Neural progenitor cell (in vitro differentiated cells): ENCODE measurements around the gene TBC1D4. TPM values are rescaled to one million over a fixed set of nuclear protein-coding genes. Genes with fewer than 3 reads are reported as not detected.

ENCODE experiments used
- DNase-seq: peaks from one replicate; pipeline ENCODE4 v3.0.0-alpha.2; 2016; ENCODE audit warnings: low spot score
- H2AFZ ChIP-seq: fragments of 200-600 bp; sonication (generic); replicated peaks from 2 replicates; pipeline ENCODE4 v1.6.1; 2016; ENCODE audit warnings: antibody characterized with exemption
- H3F3A ChIP-seq: fragments of 200-600 bp; sonication (generic); 2 replicates; pipeline ENCODE4 v1.6.1; 2016; ENCODE audit warnings: antibody characterized with exemption, low read depth
- H3K27ac ChIP-seq: fragments of 200-600 bp; sonication (generic); 2 replicates; pipeline ENCODE4 v1.5.1; 2016; ENCODE audit warnings: mild to moderate bottlenecking
- H3K27me3 ChIP-seq: fragments of 200-600 bp; sonication (generic); 2 replicates; pipeline ENCODE4 v1.6.1; 2016; ENCODE audit warnings: mild to moderate bottlenecking, moderate library complexity
- H3K36me3 ChIP-seq: fragments of 200-600 bp; sonication (generic); 2 replicates; pipeline ENCODE4 v1.5.1; 2016
- H3K4me1 ChIP-seq: fragments of 200-600 bp; sonication (generic); 2 replicates; pipeline ENCODE4 v1.6.1; 2016; ENCODE audit warnings: mixed run types
- H3K4me2 ChIP-seq: fragments of 200-600 bp; sonication (generic); 2 replicates; pipeline ENCODE4 v1.6.1; 2016
- H3K4me3 ChIP-seq: fragments of 200-600 bp; sonication (generic); 2 replicates; pipeline ENCODE4 v1.5.1; 2016
- H3K79me2 ChIP-seq: fragments of 200-600 bp; sonication (generic); 2 replicates; pipeline ENCODE4 v1.6.1; 2016; ENCODE audit warnings: low read depth
- H3K9ac ChIP-seq: fragments of 200-600 bp; sonication (generic); 2 replicates; pipeline ENCODE4 v1.6.1; 2016
- H3K9me3 ChIP-seq: fragments of 200-600 bp; sonication (generic); 2 replicates; pipeline ENCODE4 v1.5.1; 2016; ENCODE audit warnings: low read depth
- H4K20me1 ChIP-seq: fragments of 200-600 bp; sonication (generic); 2 replicates; pipeline ENCODE4 v1.6.1; 2016; ENCODE audit warnings: low read depth
- H3K27ac Mint-ChIP-seq: 3 replicates; pipeline ENCODE4 v1.8.0; 2021; ENCODE audit warnings: mixed read lengths
- H3K27me3 Mint-ChIP-seq: 2 replicates; pipeline ENCODE4 v1.8.0; 2022; ENCODE audit warnings: low read depth, mild to moderate bottlenecking, inconsistent platforms, moderate library complexity, mixed read lengths; ENCODE audit not compliant: insufficient read depth
- H3K36me3 Mint-ChIP-seq: 3 replicates; pipeline ENCODE4 v1.8.0; 2021; ENCODE audit warnings: mixed read lengths
- H3K4me1 Mint-ChIP-seq: 3 replicates; pipeline ENCODE4 v1.8.0; 2021; ENCODE audit warnings: mixed read lengths
- H3K4me3 Mint-ChIP-seq: 3 replicates; pipeline ENCODE4 v1.8.0; 2021; ENCODE audit warnings: mild to moderate bottlenecking, moderate library complexity, mixed read lengths
- H3K9me3 Mint-ChIP-seq: 3 replicates; pipeline ENCODE4 v1.8.0; 2020; ENCODE audit warnings: mixed read lengths
- CTCF ChIP-seq: fragments of 200-600 bp; sonication (generic); IDR thresholded peaks from 2 replicates; pipeline ENCODE4 v1.5.1; 2017; ENCODE audit warnings: antibody characterized with exemption, mild to moderate bottlenecking
- EZH2 ChIP-seq: fragments of 200-600 bp; sonication (generic); IDR thresholded peaks from 2 replicates; pipeline ENCODE4 v1.6.1; 2017; ENCODE audit warnings: antibody characterized with exemption, mild to moderate bottlenecking, moderate library complexity
- EZH2phosphoT487 ChIP-seq: fragments of 200-600 bp; sonication (generic); IDR thresholded peaks from 2 replicates; pipeline ENCODE4 v1.6.1; 2017; ENCODE audit warnings: antibody characterized with exemption
- total RNA-seq: library from RNA; depleted of rRNA; stranded (reverse); fragments of >200 nt; gene quantifications from 2 replicates; pipeline ENCODE4 v1.2.3, GENCODE V29; 2015; ENCODE audit warnings: low replicate concordance

TBC1D4 gene
- total RNA-seq, 1 donor from 2014 or later: 14.3 TPM

- TF ChIP-seq EZH2: no peak
- TF ChIP-seq CTCF: no peak
- TF ChIP-seq EZH2phosphoT487: no peak
- Histone ChIP-seq H3K4me2 (no peak overlapping the region), H3K36me3 (no peaks in the 10 kb centered on the region), H4K20me1 (no peaks in the 10 kb centered on the region), H3K4me1 (no peaks in the 10 kb centered on the region), H3K9me3 (no peaks in the 10 kb centered on the region), H3K79me2 (no peaks in the 10 kb centered on the region), H3K27ac (no peak overlapping the region), H2AFZ (no peak overlapping the region), H3K9ac (no peak overlapping the region), H3F3A (no peaks in the 10 kb centered on the region), H3K4me3 (no peak overlapping the region), H3K27me3 (no peaks in the 10 kb centered on the region)
- H3K9me3 Mint-ChIP-seq: no peaks in the 10 kb centered on the region
- no peak for DNase-seq
- no peaks in the 10 kb centered on the region for H3K36me3 Mint-ChIP-seq
- H3K27ac Mint-ChIP-seq: no peak overlapping the region
- peaks cover 6% of the 10 kb centered on the region for H3K27me3 Mint-ChIP-seq
- peaks cover 4% of the 10 kb centered on the region for H3K4me1 Mint-ChIP-seq
- no peak overlapping the region for H3K4me3 Mint-ChIP-seq
These were observed 113.8 kb downstream of the TBC1D4 start for GRCh38 chr13:75368167-75368566.

- Mint-ChIP-seq H3K4me1 (no peaks in the 10 kb centered on the region), H3K27ac (no peak overlapping the region), H3K36me3 (peaks cover 1% of the 10 kb centered on the region), H3K9me3 (no peaks in the 10 kb centered on the region), H3K27me3 (peaks cover 6% of the 10 kb centered on the region), H3K4me3 (no peak overlapping the region)
- no peaks in the 10 kb centered on the region for H3K27me3 ChIP-seq
- H3K36me3 ChIP-seq: no peaks in the 10 kb centered on the region
- H3K79me2 ChIP-seq: no peaks in the 10 kb centered on the region
- H3K9me3 ChIP-seq: no peaks in the 10 kb centered on the region
- no peak for DNase-seq
- H3K9ac ChIP-seq: no peak overlapping the region
- no peak overlapping the region for H3K4me3 ChIP-seq
- H3F3A ChIP-seq: no peaks in the 10 kb centered on the region
- no peak overlapping the region for H3K27ac ChIP-seq
- TF ChIP-seq CTCF (no peak), EZH2 (no peak), EZH2phosphoT487 (no peak)
- H4K20me1 ChIP-seq: no peaks in the 10 kb centered on the region
- H3K4me1 ChIP-seq: no peaks in the 10 kb centered on the region
- H2AFZ ChIP-seq: no peak overlapping the region
- no peak overlapping the region for H3K4me2 ChIP-seq
These were observed 115.3 kb downstream of the TBC1D4 start for GRCh38 chr13:75366380-75367280.

GRCh38 chr13:75365724-75366173 lies 116.2 kb downstream of the TBC1D4 start:
- H3K4me1 ChIP-seq: no peaks in the 10 kb centered on the region
- H3K4me2 ChIP-seq: no peak overlapping the region
- H3K27ac Mint-ChIP-seq: no peak overlapping the region
- H3K36me3 ChIP-seq: no peaks in the 10 kb centered on the region
- no peak overlapping the region for H3K9ac ChIP-seq
- H3K27ac ChIP-seq: no peak overlapping the region
- no peaks in the 10 kb centered on the region for H3K9me3 Mint-ChIP-seq
- H3F3A ChIP-seq: no peaks in the 10 kb centered on the region
- H3K36me3 Mint-ChIP-seq: peaks cover 1% of the 10 kb centered on the region
- peaks cover 6% of the 10 kb centered on the region for H3K27me3 Mint-ChIP-seq
- no peaks in the 10 kb centered on the region for H3K4me1 Mint-ChIP-seq
- H2AFZ ChIP-seq: no peak overlapping the region
- no peaks in the 10 kb centered on the region for H3K27me3 ChIP-seq
- no peaks in the 10 kb centered on the region for H3K9me3 ChIP-seq
- DNase-seq: no peak
- no peaks in the 10 kb centered on the region for H4K20me1 ChIP-seq
- no peaks in the 10 kb centered on the region for H3K79me2 ChIP-seq
- H3K4me3 Mint-ChIP-seq: no peak overlapping the region
- no peak overlapping the region for H3K4me3 ChIP-seq
- TF ChIP-seq CTCF (no peak), EZH2phosphoT487 (no peak), EZH2 (no peak)
